Stomach (tissue), 4 donors: ENCODE measurements around the gene RNF220.

Experiments
- EP300 ChIP-seq: sonication (generic); formaldehyde crosslinking; IDR thresholded peaks from one replicate; pipeline ENCODE4 v1.6.1; 2017; ENCODE audit warnings: antibody characterized with exemption
- POLR2A ChIP-seq, 4 donors: fragments of 450-650 bp; IDR thresholded peaks; one replicate each; pipeline ENCODE4 v1.6.1; 2016; ENCODE audit warnings: antibody characterized with exemption in 4 of 4, control low read depth in 2 of 4, mild to moderate bottlenecking in 1 of 4, moderate library complexity in 1 of 4
- TF ChIP-seq, protein P1 (sequence below), 7 experiments: fragments of 450-650 bp in 4 of 7; fragments of 200-600 bp in 3 of 7; sonication (generic) in 3 of 7; IDR thresholded peaks; one replicate each; pipeline ENCODE4 v1.5.1; 2016 to 2019; ENCODE audit warnings: antibody characterized with exemption in 7 of 7, control low read depth in 2 of 7, mild to moderate bottlenecking in 1 of 7

GRCh38 chr1:44602634-44603628 is 197.9 kb downstream of the RNF220 start:
- TF ChIP-seq POLR2A (IDR thresholded peaks at IDR 0.05) = no peak
- TF ChIP-seq, protein P1, sequence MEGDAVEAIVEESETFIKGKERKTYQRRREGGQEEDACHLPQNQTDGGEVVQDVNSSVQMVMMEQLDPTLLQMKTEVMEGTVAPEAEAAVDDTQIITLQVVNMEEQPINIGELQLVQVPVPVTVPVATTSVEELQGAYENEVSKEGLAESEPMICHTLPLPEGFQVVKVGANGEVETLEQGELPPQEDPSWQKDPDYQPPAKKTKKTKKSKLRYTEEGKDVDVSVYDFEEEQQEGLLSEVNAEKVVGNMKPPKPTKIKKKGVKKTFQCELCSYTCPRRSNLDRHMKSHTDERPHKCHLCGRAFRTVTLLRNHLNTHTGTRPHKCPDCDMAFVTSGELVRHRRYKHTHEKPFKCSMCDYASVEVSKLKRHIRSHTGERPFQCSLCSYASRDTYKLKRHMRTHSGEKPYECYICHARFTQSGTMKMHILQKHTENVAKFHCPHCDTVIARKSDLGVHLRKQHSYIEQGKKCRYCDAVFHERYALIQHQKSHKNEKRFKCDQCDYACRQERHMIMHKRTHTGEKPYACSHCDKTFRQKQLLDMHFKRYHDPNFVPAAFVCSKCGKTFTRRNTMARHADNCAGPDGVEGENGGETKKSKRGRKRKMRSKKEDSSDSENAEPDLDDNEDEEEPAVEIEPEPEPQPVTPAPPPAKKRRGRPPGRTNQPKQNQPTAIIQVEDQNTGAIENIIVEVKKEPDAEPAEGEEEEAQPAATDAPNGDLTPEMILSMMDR (IDR thresholded peaks at IDR 0.05) = no peak
- TF ChIP-seq EP300 = no peak
